Hepatocyte (in vitro differentiated cells): ENCODE data around the gene BRD4. TPM values are rescaled to one million over a fixed set of nuclear protein-coding genes. Genes with fewer than 3 reads are reported as not detected.

ENCODE experiments used
- DNase-seq: peaks from one replicate; pipeline ENCODE4 v3.0.0-alpha.2; 2016; ENCODE audit warnings: low spot score
- H2AFZ ChIP-seq: fragments of 200-600 bp; sonication (generic); 2 replicates; pipeline ENCODE4 v1.6.0; 2016; ENCODE audit warnings: antibody characterized with exemption, mild to moderate bottlenecking
- H3K27ac ChIP-seq: fragments of 200-600 bp; sonication (generic); 2 replicates; pipeline ENCODE4 v1.5.1; 2016; ENCODE audit warnings: mild to moderate bottlenecking
- H3K27me3 ChIP-seq: fragments of 200-600 bp; sonication (generic); 2 replicates; pipeline ENCODE4 v1.6.1; 2016
- H3K36me3 ChIP-seq: fragments of 200-600 bp; sonication (generic); replicated peaks from 2 replicates; pipeline ENCODE4 v1.5.1; 2016; ENCODE audit warnings: low read depth; ENCODE audit not compliant: insufficient read depth
- H3K4me1 ChIP-seq: fragments of 200-600 bp; sonication (generic); 2 replicates; pipeline ENCODE4 v1.5.1; 2016; ENCODE audit warnings: mild to moderate bottlenecking, moderate library complexity; ENCODE audit not compliant: insufficient read depth
- H3K4me2 ChIP-seq: fragments of 200-600 bp; sonication (generic); 2 replicates; pipeline ENCODE4 v1.6.0; 2016
- H3K4me3 ChIP-seq: fragments of 200-600 bp; sonication (generic); 2 replicates; pipeline ENCODE4 v1.5.1; 2016; ENCODE audit warnings: mild to moderate bottlenecking
- H3K79me2 ChIP-seq: fragments of 200-600 bp; sonication (generic); 2 replicates; pipeline ENCODE4 v1.6.0; 2017; ENCODE audit warnings: mild to moderate bottlenecking
- H3K9me2 ChIP-seq: fragments of 200-600 bp; sonication (generic); replicated peaks from 2 replicates; pipeline ENCODE4 v1.6.0; 2017; ENCODE audit warnings: mild to moderate bottlenecking; ENCODE audit not compliant: insufficient read depth
- H3K9me3 ChIP-seq: fragments of 200-600 bp; sonication (generic); 2 replicates; pipeline ENCODE4 v1.5.1; 2016; ENCODE audit warnings: low read depth, mild to moderate bottlenecking
- H4K20me1 ChIP-seq: fragments of 200-600 bp; sonication (generic); 2 replicates; pipeline ENCODE4 v1.6.0; 2016; ENCODE audit warnings: mild to moderate bottlenecking; ENCODE audit not compliant: insufficient read depth, poor library complexity, severe bottlenecking
- EZH2 ChIP-seq: fragments of 200-600 bp; sonication (generic); IDR thresholded peaks from 2 replicates; pipeline ENCODE4 v1.6.1; 2016; ENCODE audit warnings: antibody characterized with exemption, mild to moderate bottlenecking, borderline replicate concordance
- EZH2phosphoT487 ChIP-seq: fragments of 200-600 bp; sonication (generic); IDR thresholded peaks from one replicate; pipeline ENCODE4 v1.6.1; 2018; ENCODE audit warnings: antibody characterized with exemption, mild to moderate bottlenecking, low read depth, moderate library complexity; ENCODE audit not compliant: unreplicated experiment, severe bottlenecking
- WGBS: methylation state at CpG from one replicate; pipeline ENCODE4 v1.1.6; 2016; ENCODE audit warnings: low lambda C conversion rate; ENCODE audit errors: missing lambda C conversion rate; 5-methylcytosine and 5-hydroxymethylcytosine counted together
- polyA plus RNA-seq: library from polyadenylated mRNA; unstranded; fragments of >200 nt; fragmentation: Nextera tagmentation; extraction: Ambion mirVana; gene quantifications from 2 replicates; pipeline ENCODE4 v1.2.1, GENCODE V29; 2016
- total RNA-seq: library from RNA; depleted of rRNA; stranded (reverse); fragments of >200 nt; gene quantifications from 2 replicates; pipeline ENCODE4 v1.2.3, GENCODE V29; 2014
- TF ChIP-seq, protein P1 (sequence below): fragments of 200-600 bp; sonication (generic); IDR thresholded peaks from 2 replicates; pipeline ENCODE4 v1.5.1; 2016; ENCODE audit warnings: antibody characterized with exemption, mild to moderate bottlenecking; ENCODE audit not compliant: poor library complexity

The BRD4 gene
- total and polyA plus RNA-seq, 2 experiments from 2014 or later = 18.0 to 88.4 TPM

DNA sequence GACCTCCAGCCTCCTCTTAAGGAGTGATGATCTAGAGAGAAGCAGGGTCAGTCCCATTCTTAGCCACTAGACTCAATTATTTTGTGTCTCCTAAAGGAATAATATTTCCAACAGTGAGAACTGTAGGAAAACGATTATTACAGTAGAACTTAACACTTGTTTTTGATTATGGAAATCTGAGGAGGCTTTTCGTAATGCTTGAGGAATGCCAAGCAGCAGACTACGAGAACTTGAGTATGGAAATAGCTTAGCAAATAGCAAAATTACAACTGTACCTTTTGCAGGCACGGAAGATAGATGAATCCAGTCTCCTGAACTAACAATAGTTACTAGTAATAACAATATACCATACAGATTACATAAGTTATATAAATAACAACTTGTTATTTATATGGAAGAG lies 12.2 kb downstream of the BRD4 start:
- Histone ChIP-seq H3K27me3 (no peaks in the 10 kb centered on the region), H3K4me2 (no peak overlapping the region), H3K4me1 (peaks cover 62% of the 10 kb centered on the region), H4K20me1 (peaks cover 100% of the 10 kb centered on the region), H3K9me3 (no peaks in the 10 kb centered on the region), H3K36me3 (no peaks in the 10 kb centered on the region), H3K27ac (peak overlapping the region; percentile 11), H3K9me2 (no peaks in the 10 kb centered on the region), H3K4me3 (no peak overlapping the region), H2AFZ (no peak overlapping the region), H3K79me2 (peaks cover 100% of the 10 kb centered on the region)
- DNase-seq = no peak
- TF ChIP-seq, protein P1, sequence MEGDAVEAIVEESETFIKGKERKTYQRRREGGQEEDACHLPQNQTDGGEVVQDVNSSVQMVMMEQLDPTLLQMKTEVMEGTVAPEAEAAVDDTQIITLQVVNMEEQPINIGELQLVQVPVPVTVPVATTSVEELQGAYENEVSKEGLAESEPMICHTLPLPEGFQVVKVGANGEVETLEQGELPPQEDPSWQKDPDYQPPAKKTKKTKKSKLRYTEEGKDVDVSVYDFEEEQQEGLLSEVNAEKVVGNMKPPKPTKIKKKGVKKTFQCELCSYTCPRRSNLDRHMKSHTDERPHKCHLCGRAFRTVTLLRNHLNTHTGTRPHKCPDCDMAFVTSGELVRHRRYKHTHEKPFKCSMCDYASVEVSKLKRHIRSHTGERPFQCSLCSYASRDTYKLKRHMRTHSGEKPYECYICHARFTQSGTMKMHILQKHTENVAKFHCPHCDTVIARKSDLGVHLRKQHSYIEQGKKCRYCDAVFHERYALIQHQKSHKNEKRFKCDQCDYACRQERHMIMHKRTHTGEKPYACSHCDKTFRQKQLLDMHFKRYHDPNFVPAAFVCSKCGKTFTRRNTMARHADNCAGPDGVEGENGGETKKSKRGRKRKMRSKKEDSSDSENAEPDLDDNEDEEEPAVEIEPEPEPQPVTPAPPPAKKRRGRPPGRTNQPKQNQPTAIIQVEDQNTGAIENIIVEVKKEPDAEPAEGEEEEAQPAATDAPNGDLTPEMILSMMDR = no peak
- TF ChIP-seq EZH2 = no peak
- no peak for TF ChIP-seq EZH2phosphoT487
- 55% methylated on average over 4 of the region's 4 CpGs for WGBS

DNA sequence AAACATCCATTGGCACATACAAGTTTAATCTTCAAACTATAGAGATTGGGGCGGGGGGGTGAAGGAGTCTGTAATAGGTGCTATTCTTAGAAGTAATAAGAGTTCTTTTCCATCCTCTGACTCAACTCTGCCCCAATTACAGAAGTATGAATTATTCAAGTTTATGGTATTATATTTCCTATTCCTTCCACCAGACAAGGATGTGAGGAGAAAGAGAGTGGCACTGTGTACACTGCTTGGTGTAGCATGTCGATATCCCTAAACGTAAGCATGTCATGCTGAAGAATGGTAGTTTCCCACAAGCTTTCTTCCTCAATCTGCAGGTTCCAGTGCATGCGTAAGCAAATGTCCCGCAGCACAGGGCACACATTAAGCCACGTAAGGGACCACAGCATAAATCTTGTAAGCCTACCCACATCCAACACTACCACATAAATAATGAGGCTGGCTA lies 14.1 kb downstream of the BRD4 start:
- no peak overlapping the region for H3K4me3 ChIP-seq
- peaks cover 100% of the 10 kb centered on the region for H4K20me1 ChIP-seq
- peaks cover 100% of the 10 kb centered on the region for H3K79me2 ChIP-seq

DNA sequence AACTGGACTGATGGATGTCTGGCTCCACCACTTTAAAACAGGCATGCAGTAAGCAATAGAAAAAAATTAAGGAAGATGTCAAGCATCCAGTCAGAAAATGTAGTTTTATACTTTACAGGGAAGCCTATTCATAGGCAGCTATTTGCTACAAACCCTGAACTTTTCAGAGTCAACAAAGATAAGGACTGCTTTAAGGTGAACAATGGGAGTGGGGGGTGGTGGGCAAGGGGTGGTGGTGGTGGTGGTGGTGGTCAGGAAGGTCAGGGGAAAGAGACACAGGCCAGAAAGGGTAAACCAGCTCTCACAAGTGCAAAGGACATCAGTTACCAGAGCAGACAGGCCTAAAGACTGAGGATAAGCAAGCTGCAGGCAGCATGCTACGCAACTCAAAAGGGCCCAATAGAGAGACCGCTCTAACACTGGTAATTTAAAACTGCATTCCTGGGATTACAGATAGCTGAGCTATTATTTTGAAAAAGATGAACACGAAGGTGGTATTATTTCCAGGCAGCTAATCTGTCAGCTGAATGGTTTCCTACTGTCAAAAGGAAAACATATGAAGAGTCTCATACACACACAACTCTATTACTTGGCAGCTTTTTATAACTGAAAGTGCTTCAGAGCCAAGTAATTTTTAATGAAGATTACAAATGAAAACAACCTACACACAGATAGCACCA lies 14.8 kb downstream of the BRD4 start:
- Histone ChIP-seq H3K27me3 (no peaks in the 10 kb centered on the region), H3K4me3 (no peak overlapping the region), H3K4me1 (peaks cover 47% of the 10 kb centered on the region), H3K36me3 (no peaks in the 10 kb centered on the region), H2AFZ (no peak overlapping the region), H3K27ac (peak overlapping the region; percentile 59), H3K79me2 (peaks cover 100% of the 10 kb centered on the region), H3K4me2 (peak overlapping the region; percentile 31), H3K9me2 (no peaks in the 10 kb centered on the region), H3K9me3 (no peaks in the 10 kb centered on the region), H4K20me1 (peaks cover 100% of the 10 kb centered on the region)
- WGBS = 38% methylated on average over 3 of the region's 3 CpGs
- TF ChIP-seq, protein P1 = no peak
- TF ChIP-seq EZH2phosphoT487 (no peak), EZH2 (no peak)
- no peak for DNase-seq

More for the DNA sequence above, 14.1 kb downstream of the BRD4 start:
- DNase-seq = no peak
- Histone ChIP-seq H3K27ac (peak overlapping the region; percentile 59), H3K9me3 (no peaks in the 10 kb centered on the region), H3K9me2 (no peaks in the 10 kb centered on the region), H3K36me3 (no peaks in the 10 kb centered on the region), H2AFZ (no peak overlapping the region), H3K27me3 (no peaks in the 10 kb centered on the region), H3K4me1 (peaks cover 49% of the 10 kb centered on the region), H3K4me2 (no peak overlapping the region)
- 80% methylated on average over 6 of the region's 6 CpGs for WGBS
- no peak for TF ChIP-seq EZH2phosphoT487

DNA sequence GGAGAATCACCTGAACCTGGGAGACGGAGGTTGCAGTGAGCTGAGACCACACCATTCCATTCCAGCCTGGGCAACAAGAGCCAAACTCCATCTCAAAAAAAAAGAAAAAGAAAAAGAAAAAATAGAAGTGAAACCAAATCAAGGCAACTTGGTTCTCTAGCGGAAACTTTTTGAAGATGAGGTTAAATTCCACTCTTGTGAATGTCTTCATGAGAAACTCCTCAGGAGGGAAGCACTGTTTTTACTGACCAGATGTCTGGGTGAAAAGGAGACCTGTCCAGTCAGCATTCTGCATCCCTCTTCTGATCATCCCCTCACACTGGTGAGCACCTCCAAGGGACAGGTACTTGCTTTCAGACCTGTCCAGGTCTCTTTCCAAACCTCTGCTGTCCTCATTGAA lies 15.8 kb downstream of the BRD4 start:
- peaks cover 100% of the 10 kb centered on the region for H3K79me2 ChIP-seq
- H3K27ac ChIP-seq = peak overlapping the region; percentile 59
- H3K36me3 ChIP-seq = no peaks in the 10 kb centered on the region
- H2AFZ ChIP-seq = no peak overlapping the region
- H3K4me2 ChIP-seq = peak overlapping the region; percentile 13
- H4K20me1 ChIP-seq = peaks cover 100% of the 10 kb centered on the region
- no peaks in the 10 kb centered on the region for H3K9me2 ChIP-seq
- TF ChIP-seq, protein P1 = no peak
- no peak for TF ChIP-seq EZH2
- TF ChIP-seq EZH2phosphoT487 = no peak
- 100% methylated on average over 2 of the region's 2 CpGs for WGBS
- no peak for DNase-seq
- H3K4me1 ChIP-seq = peaks cover 40% of the 10 kb centered on the region
- no peaks in the 10 kb centered on the region for H3K27me3 ChIP-seq
- H3K4me3 ChIP-seq = no peak overlapping the region
- no peaks in the 10 kb centered on the region for H3K9me3 ChIP-seq
